A204.1 (cell line): ENCODE results near the gene E2F3.

Source experiments
- FAIRE-seq: peaks from 2 replicates; lab custom pipeline; 2012; peaks lifted over from hg19 to GRCh38; lab: Jason Lieb, UNC

Gene E2F3

DNA sequence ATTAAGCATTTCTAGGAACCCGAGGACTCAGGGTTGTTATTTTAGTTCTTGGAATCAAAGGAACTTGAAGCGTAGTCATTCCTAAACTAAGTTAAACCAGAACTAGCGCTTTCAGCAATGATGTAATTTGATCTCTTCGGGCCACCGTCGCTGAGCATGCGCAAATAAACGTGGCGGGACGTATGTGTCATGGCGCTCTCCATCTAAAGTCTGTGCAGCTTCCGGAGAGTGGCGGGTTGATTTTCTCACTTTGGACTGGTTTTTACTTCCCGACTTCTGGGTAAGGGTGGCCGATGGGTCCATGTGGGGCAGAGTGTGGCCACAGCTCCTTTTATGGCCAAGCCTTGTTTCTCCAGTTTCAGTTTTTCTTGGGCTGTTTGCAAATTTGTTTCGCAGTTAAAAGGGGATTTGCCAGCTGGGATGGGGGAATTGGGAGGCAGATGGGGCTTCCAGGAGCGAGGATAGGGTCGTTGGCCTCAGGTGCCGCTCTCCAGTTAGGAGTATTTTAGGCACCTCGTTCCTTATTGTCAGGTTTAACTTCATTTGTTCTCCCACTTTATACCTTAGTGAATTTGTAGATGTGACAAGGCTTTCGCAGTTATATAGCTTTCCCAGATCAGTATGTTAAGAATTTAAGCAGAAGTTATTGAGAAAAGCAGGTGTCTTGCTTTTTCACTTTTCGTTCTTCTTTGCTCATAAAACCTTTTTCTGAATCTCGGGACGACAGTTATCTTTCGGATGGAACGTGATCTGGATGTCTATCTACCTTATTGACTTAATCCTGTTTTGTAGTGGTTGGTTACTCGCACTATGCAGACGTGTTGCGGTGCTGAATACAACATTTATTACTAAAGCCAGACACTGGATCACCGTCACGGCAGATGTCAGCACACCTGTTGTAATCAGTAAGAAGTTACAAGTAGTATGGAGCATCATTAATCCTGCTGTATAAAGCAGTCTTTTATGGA, 132.9 kb downstream of the E2F3 start, which contains the start of gene CDKAL1:
TSS of gene CDKAL1 (plus strand) at position 163 of the 968 bp plus-strand sequence. CDS start 11,894 bp downstream, outside the sequence.
- peak; percentile 72 for FAIRE-seq

GRCh38 chr6:20538131-20538662, 136.5 kb downstream of the E2F3 start:
- FAIRE-seq: no peak

DNA sequence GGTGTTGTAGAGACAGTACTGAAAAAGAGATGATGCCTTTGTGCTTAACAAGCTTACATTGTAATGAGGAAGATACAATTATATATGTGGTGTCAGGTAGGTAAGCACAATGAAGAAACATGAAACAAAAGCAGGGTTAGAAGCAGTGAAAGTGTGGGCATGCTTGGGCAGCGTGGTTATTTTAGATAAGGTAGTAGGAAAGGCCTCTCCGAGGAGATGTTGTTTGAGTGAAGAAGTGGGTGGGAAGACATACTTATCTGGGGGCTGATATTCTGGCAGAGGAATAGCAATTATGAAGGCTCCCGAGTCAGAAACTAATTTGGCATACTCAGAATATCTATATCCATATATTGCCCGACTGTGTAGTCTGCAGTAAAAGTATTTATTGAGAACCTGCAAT, 137.2 kb downstream of the E2F3 start:
- FAIRE-seq: no peak

- FAIRE-seq: no peak
Observed at GRCh38 chr6:20539387-20539786, 137.7 kb downstream of the E2F3 start.

DNA sequence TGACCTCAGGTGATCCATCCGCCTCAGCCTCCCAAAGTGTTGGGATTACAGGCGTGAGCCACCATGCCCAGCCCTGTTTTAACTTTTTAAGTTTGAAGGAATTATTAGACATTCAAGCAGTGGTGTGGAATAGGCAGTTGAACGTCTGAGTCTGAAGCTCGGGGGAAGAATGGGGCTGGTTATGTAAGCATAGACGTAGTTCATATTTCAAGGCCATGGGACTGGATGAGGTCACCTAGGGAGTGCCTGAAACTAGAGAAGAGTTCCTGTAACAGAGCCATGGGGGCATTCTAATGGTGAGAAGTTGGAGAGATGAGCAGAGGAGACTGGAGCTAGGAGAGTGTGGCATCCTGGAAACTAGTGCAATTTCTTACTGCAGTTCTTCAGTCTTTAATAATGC, 139.0 kb downstream of the E2F3 start:
- no peak for FAIRE-seq

GRCh38 chr6:20541382-20541781, 139.7 kb downstream of the E2F3 start:
- FAIRE-seq: no peak

DNA sequence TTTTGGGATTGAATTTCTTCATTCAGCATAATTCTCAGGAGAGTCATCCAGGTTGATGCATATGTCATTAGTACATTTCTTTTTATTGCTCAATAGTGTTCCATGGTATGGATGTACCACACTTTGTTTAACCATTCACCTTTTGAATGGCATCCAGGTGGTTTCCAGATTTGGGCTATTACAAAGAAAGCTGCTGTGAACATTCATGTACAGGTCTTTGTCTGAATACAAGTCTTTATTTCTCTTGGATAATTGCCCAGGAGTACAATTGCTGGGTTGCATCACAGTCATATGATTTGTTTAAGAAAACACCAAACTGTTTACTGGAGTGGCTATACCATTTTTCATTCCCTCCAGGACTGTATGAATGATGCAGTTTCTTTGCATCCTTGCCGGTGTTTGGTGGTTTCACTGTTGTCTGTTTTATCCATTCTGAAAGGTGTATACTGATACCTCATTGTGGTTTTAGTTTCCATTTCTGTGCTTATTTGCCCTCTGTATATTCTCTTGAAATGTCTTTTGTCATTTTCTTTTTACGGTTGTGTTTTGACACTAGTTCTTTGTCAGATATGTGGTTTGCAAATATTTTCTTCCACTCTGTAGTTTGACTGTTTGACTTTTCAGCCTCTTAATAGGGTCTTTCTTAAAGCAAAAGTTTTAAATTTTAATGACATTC, 141.4 kb downstream of the E2F3 start:
- no peak for FAIRE-seq
